ENCODE results near the gene PARD3. TPM values are rescaled to one million over a fixed set of nuclear protein-coding genes. Genes with fewer than 3 reads are reported as not detected.
"Not testable (repeated sequence)": the region's sequence is repeated elsewhere in the genome, so short reads cannot be mapped to it uniquely, and the experiment has no call there.

The PARD3 gene
- total RNA-seq, 3 donors from 2014 or later (not counting 1 experiment from before 2014, with no cell fraction given): 0.14 to 0.49 (median 0.38) TPM

DNA sequence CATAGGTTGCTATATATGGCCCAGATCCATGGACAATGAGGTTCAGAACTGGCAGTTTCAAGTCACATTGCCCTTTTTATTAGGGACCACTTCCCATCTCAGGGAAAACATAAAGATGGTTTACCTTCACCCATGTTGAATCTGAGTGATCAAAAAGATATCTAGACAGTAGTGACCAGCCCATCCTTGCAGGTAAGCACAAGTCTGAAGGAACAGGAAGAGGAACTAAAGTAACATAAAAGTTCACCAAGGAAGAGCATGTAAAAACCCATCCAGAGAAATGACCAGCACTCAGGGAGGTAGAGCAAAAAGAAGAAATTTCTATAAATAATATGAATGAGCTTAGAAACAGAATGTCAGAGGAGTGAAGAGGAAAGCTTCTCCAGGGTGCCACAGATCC, 382.5 kb downstream of the PARD3 start:
- ATAC-seq: no peak
- H3K9me3 ChIP-seq (ENCODE audit: control insufficient read depth, insufficient read depth, low read length): no peaks in the 10 kb centered on the region
- no peak overlapping the region for H3K4me3 ChIP-seq (ENCODE audit: low read length)
- Mint-ChIP-seq H3K4me3 (no peak overlapping the region), H3K27ac (no peak overlapping the region), H3K36me3 (no peaks in the 10 kb centered on the region), H3K27me3 (ENCODE audit: low read depth in 2 of 2) (peaks cover 7 to 15% of the 10 kb centered on the region in 2 donors), H3K9me3 (no peaks in the 10 kb centered on the region), H3K4me1 (peaks cover 9% of the 10 kb centered on the region in 2 donors)
- intact Hi-C loops (cut with micrococcal nuclease): no loop called here
- no peaks in the 10 kb centered on the region for H3K36me3 ChIP-seq (ENCODE audit: control insufficient read depth, insufficient read depth, low read length)
- H3K4me1 ChIP-seq (ENCODE audit: control insufficient read depth, insufficient read depth, low read length): no peaks in the 10 kb centered on the region
- H3K27me3 ChIP-seq (ENCODE audit: control insufficient read depth, insufficient read depth, low read length): no peaks in the 10 kb centered on the region
- H3K27ac ChIP-seq (ENCODE audit: low read length): no peak overlapping the region
- TF ChIP-seq, protein P1, sequence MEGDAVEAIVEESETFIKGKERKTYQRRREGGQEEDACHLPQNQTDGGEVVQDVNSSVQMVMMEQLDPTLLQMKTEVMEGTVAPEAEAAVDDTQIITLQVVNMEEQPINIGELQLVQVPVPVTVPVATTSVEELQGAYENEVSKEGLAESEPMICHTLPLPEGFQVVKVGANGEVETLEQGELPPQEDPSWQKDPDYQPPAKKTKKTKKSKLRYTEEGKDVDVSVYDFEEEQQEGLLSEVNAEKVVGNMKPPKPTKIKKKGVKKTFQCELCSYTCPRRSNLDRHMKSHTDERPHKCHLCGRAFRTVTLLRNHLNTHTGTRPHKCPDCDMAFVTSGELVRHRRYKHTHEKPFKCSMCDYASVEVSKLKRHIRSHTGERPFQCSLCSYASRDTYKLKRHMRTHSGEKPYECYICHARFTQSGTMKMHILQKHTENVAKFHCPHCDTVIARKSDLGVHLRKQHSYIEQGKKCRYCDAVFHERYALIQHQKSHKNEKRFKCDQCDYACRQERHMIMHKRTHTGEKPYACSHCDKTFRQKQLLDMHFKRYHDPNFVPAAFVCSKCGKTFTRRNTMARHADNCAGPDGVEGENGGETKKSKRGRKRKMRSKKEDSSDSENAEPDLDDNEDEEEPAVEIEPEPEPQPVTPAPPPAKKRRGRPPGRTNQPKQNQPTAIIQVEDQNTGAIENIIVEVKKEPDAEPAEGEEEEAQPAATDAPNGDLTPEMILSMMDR (IDR thresholded peaks at IDR 0.05): no peak
- no peak for DNase-seq

DNA sequence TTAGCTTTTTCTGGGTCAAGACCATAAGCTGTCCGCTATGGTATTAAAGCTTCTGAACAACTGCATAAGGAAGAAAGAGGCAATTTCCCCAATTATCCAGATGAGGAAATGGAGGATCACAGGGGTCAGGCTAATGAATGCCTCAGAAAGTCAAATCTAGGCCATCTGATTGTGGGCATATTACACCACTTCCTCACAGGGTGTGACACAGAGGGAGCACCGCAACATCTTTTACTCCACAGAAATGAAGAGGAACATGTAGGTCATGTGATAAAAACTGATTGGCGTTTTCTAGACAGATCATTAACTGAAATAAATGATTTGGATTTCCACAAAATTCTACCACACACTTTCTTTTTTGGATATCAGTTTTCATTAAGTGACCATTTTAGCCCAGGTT, 384.4 kb downstream of the PARD3 start:
- Mint-ChIP-seq H3K4me1 (peaks cover 9% of the 10 kb centered on the region in 2 donors), H3K9me3 (no peaks in the 10 kb centered on the region), H3K27me3 (ENCODE audit: low read depth in 2 of 2) (peaks cover 7 to 15% of the 10 kb centered on the region in 2 donors), H3K4me3 (no peak overlapping the region), H3K27ac (no peak overlapping the region), H3K36me3 (no peaks in the 10 kb centered on the region)
- H3K36me3 ChIP-seq (ENCODE audit: control insufficient read depth, insufficient read depth, low read length): no peaks in the 10 kb centered on the region
- H3K27ac ChIP-seq (ENCODE audit: low read length): no peak overlapping the region
- WGBS (ENCODE audit: insufficient coverage): 85% methylated on average over 2 of the region's 3 CpGs
- H3K4me3 ChIP-seq (ENCODE audit: low read length): no peak overlapping the region
- H3K4me1 ChIP-seq (ENCODE audit: control insufficient read depth, insufficient read depth, low read length): no peaks in the 10 kb centered on the region
- DNase-seq: no peak
- H3K27me3 ChIP-seq (ENCODE audit: control insufficient read depth, insufficient read depth, low read length): no peaks in the 10 kb centered on the region
- TF ChIP-seq, protein P1 (IDR thresholded peaks at IDR 0.05): no peak
- intact Hi-C loops (cut with micrococcal nuclease): no loop called here
- H3K9me3 ChIP-seq (ENCODE audit: control insufficient read depth, insufficient read depth, low read length): no peaks in the 10 kb centered on the region
- ATAC-seq: peak in 1 of 3 donors; percentile 61

DNA sequence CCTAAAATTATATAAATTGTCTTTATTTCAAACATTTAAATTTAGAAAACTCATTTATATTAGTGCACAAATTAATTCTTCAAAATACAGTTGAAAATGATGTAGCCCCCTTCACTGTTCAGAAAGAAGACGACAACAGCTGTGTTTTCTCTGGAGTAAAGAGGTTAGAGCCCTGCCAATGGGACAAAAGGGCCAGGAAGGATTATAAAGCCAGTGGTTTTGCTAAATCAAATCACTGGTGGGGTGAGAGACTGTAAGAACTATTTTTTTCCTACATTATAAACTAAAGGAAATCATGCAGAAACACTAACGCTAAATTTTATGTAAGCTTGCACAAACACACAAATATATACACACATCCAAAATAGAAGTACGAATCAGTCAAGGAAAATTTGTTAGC, 386.6 kb downstream of the PARD3 start:
- intact Hi-C loops (cut with micrococcal nuclease): no loop called here
- DNase-seq (no peak), ATAC-seq (no peak)
- H3K36me3 ChIP-seq (ENCODE audit: control insufficient read depth, insufficient read depth, low read length): no peaks in the 10 kb centered on the region
- H3K4me3 ChIP-seq (ENCODE audit: low read length): no peak overlapping the region
- H3K27me3 Mint-ChIP-seq (ENCODE audit: low read depth in 2 of 2): peaks cover 9 to 15% of the 10 kb centered on the region in 2 donors
- H3K36me3 Mint-ChIP-seq: no peaks in the 10 kb centered on the region
- no peaks in the 10 kb centered on the region for H3K4me1 ChIP-seq (ENCODE audit: control insufficient read depth, insufficient read depth, low read length)
- no peaks in the 10 kb centered on the region for H3K9me3 ChIP-seq (ENCODE audit: control insufficient read depth, insufficient read depth, low read length)
- peaks cover 9% of the 10 kb centered on the region in 2 donors for H3K4me1 Mint-ChIP-seq
- H3K9me3 Mint-ChIP-seq: no peaks in the 10 kb centered on the region
- no peak overlapping the region for H3K27ac ChIP-seq (ENCODE audit: low read length)
- H3K4me3 Mint-ChIP-seq: no peak overlapping the region
- TF ChIP-seq, protein P1 (IDR thresholded peaks at IDR 0.05): no peak
- WGBS (ENCODE audit: insufficient coverage): no CpG with 5 or more reads among the region's 3 CpGs
- no peak overlapping the region for H3K27ac Mint-ChIP-seq
- no peaks in the 10 kb centered on the region for H3K27me3 ChIP-seq (ENCODE audit: control insufficient read depth, insufficient read depth, low read length)

DNA sequence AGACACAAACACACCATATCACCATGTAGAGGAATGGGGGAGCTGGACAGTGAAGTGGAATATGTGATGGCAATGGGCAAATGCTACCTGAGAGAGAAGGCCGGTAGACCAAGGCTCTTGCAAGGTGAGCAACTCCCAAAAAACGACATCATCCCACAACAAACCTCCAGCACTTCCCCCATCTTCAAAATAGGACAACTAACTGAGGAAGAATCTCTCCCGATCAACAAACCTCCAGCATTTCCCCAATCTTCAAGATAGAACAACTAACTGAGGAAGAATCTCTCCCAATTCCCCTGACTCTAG, 387.2 kb downstream of the PARD3 start:
- Mint-ChIP-seq H3K36me3 (no peaks in the 10 kb centered on the region), H3K27ac (no peak overlapping the region), H3K4me3 (no peak overlapping the region), H3K4me1 (peaks cover 9% of the 10 kb centered on the region in 2 donors), H3K9me3 (no peaks in the 10 kb centered on the region), H3K27me3 (ENCODE audit: low read depth in 2 of 2) (peaks cover 9 to 15% of the 10 kb centered on the region in 2 donors)
- Histone ChIP-seq H3K27ac (ENCODE audit: low read length) (no peak overlapping the region), H3K27me3 (ENCODE audit: control insufficient read depth, insufficient read depth, low read length) (no peaks in the 10 kb centered on the region), H3K36me3 (ENCODE audit: control insufficient read depth, insufficient read depth, low read length) (no peaks in the 10 kb centered on the region), H3K4me3 (ENCODE audit: low read length) (no peak overlapping the region), H3K4me1 (ENCODE audit: control insufficient read depth, insufficient read depth, low read length) (no peaks in the 10 kb centered on the region), H3K9me3 (ENCODE audit: control insufficient read depth, insufficient read depth, low read length) (no peaks in the 10 kb centered on the region)
- intact Hi-C loops (cut with micrococcal nuclease): no loop called here
- TF ChIP-seq, protein P1 (IDR thresholded peaks at IDR 0.05): no peak
- WGBS (ENCODE audit: insufficient coverage): 79% methylated on average over 3 of the region's 3 CpGs
- DNase-seq (no peak), ATAC-seq (no peak)

DNA sequence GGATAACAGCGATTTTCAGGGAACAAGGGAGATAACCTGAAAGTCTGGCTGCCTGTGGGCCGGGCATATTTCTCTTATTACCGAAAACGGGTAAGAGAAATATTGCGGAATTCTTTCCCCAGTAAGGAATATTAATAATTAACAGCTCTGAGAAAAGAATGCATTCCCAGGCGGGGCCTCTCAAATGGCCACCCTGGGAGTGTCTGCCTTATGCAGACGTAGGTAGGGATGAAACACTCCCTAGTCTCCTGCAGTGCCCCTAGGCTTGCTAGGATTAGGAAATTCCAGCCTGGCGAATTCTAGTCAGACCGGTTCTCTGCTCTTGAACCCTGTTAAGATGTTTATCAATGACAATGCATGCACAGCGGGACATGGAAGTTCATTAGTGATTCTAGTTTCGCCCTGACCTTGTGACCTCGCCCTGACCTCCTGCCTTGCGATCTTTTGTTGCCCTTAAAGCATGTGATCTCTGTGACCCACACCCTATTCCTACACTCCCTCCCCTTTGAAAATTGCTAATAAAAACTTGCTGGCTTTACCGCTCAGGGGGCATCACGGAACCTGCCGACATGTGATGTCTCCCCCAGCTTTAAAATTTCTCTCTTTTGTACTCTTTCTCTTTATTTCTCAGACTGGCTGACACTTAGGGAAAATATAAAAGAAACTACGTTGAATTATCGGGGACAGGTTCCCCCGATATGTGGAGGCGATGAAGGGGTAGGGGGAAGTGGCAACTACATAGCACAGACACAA, 387.8 kb downstream of the PARD3 start:
- 89% methylated on average over 16 of the region's 20 CpGs for WGBS (ENCODE audit: insufficient coverage)
- ATAC-seq; H3K36me3 ChIP-seq (ENCODE audit: control insufficient read depth, insufficient read depth, low read length); H3K27ac ChIP-seq (ENCODE audit: low read length); intact Hi-C loops (cut with micrococcal nuclease); H3K27ac Mint-ChIP-seq; H3K9me3 ChIP-seq (ENCODE audit: control insufficient read depth, insufficient read depth, low read length); H3K36me3 Mint-ChIP-seq; H3K4me1 Mint-ChIP-seq; H3K4me3 ChIP-seq (ENCODE audit: low read length); H3K4me1 ChIP-seq (ENCODE audit: control insufficient read depth, insufficient read depth, low read length); H3K27me3 ChIP-seq (ENCODE audit: control insufficient read depth, insufficient read depth, low read length); H3K9me3 Mint-ChIP-seq; H3K4me3 Mint-ChIP-seq; DNase-seq: not testable (repeated sequence)
- peaks cover 5 to 11% of the 10 kb centered on the region in 2 donors for H3K27me3 Mint-ChIP-seq (ENCODE audit: low read depth in 2 of 2)
